GM19193 (cell line): Measurements from ENCODE around the gene NASP.

Experiments
- POLR2A ChIP-seq: IDR thresholded peaks from 4 replicates; pipeline ENCODE4 v1.6.1; 2011; ENCODE audit not compliant: insufficient read depth, insufficient read length; ENCODE audit errors: extremely low read depth

Gene NASP

DNA sequence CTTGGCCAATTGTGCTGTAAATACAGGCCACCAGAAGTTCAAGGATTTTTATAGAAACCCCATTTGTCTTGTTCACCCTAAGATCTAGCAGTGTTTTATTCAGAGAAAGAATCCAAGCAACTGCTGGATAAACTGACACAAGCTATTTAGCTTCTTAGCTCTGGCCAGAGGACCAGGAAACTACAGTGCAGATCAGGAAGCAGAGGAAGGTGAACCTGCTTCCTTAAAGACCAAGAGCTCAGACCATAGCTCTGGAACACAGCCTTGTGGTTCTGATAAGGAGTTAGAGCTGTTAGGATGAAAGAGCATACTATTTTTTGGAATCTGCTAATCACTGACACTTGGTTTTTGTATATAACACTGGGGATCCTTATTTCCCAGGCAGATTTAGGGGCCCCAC lies 45.2 kb downstream of the NASP start:
- TF ChIP-seq POLR2A = no peak

DNA sequence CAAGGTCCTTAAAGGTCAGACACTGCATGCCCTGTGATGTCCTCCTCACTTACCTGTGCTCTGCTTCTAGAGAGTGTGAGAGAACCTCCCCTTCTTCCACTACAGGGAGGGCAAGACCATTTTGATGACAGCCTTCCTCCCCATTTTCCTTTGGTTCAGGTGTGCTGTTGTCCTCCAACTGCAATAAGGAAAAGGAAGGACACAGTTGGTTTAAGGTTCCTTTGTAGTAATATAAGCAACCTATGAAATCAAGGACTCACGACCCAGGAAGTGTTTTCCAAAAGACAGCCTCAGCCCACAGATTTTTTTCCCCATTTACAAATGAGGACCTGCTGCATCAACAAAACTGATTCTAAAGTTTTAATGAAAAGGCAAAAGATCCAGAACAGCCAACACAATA lies 46.6 kb downstream of the NASP start:
- no peak for TF ChIP-seq POLR2A

DNA sequence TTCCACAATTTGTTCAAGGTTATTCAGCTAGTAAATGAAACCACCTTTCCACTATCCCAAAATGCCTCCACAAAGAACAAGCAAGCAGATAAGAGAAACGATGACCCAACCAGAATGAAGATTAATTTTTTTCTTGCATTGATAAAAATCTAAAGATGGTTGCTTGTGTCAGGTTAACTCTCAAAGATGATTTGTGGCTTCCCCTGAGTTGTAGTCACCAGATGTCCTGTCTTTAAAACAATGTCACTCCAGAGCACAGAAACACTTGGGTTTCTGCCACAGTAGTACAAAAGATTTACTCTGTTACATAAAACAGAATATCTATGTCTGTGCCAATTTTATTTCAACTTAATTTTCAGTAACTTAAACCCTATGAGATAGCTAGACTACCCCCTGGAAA lies 51.4 kb downstream of the NASP start:
- no peak for TF ChIP-seq POLR2A

DNA sequence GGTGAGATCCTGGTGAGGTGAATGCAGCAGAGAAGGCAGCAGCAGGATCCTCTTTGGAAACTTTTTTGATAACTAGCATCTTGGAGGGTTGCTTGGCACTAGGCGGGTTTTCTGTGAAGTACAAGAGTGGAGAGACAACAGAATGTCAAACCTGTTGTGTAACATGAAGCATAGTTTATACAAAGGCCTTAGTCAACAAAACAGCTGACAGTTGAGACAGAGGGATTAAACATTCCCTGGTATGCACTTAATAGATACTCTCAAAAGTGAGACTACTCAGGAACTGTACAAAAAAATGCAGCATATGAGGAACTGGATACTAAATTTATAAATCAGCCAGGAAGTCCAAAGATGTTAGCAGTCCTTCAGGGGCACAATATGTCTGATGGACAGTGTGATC lies 56.5 kb downstream of the NASP start:
- no peak for TF ChIP-seq POLR2A

DNA sequence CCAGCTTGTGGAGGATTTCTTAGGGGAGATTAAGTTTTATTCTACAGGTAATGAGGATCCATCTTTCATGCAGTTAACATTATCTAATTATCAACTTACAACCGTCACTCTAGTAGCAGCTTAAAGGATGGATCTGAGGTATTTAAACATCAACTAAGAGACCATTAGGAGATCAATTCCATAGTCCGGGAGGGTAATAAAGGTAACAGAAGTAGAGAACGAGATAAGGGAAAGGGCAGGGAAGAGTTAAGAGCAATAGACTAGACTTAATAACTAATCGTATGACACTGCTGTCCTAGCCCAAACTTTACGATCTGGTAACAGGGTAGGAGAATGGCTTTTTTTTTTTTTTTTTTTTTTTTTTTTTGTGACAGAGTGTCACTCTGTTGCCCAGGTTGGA lies 59.5 kb downstream of the NASP start:
- TF ChIP-seq POLR2A = no peak

DNA sequence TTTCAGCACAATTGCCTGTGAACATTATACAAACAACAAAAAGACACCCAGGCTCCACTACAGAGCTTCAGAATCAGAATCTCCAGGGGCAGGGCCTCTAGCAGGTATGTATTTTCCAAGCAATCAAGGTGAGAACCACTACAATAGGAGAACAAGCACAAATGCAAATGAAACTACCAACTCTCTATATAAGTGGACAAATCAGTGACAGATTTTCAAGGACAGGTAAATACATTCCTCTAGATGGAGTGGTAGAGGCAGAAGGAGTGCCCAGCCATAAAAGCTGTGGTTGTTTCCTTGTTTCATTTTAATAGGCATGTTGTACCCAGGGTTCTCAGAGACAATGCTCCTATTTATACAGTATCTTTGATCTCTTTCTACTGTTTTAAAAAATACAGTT lies 60.1 kb downstream of the NASP start:
- TF ChIP-seq POLR2A = no peak

DNA sequence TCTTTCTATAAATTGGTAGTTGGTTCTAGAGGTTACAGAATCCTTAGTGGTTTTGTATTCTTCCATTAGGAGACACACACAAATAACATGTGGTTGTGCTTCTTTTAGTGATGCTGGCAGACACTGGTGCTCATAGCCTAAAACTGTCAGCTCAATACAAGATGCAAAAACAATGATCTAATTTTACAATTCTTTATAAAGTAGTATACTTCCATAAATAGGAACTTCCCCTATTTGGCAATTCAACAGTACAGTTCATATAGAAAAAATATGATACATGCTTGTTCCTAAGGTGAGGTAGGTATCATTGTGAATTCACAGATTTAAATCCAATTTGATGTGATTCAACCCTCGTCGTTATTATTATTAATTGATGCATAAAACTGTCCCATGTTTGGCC lies 60.8 kb downstream of the NASP start:
- TF ChIP-seq POLR2A = no peak

DNA sequence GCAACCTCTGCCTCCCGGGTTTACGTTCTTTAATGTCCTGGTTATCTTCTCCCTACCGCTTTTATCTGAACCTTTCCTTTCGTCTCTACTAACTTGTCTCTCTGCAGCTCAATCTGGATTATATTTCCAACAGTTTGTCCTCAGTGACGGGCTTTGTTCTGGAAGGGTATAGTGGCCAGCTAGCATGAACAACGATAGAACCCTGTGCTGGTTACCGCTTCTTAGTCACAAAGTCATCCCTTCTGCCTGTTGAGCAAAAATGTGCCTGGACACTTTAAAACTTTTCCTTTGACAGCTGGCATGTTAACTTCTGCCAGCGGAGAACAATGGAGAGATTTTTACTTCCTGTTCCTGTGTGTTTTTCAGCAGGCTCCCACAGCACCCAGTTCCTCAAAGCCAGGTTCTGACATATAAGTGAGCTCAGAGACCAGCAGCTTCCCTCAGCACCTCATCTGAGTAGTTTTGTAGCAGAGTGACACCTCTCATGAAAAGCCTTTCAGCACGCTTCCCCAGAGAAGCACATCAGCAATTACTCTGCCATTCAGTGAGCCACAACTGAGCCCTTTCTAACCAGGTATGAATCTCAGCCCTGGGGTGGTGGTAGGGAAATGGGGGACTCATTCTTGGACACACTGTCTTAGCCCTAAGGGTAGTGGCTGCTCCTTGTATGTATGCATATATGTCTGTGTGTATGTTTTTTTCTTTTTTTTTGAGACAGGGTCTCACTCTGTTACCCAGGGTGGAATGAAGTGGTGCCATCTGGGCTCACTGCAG lies 63.6 kb downstream of the NASP start:
- TF ChIP-seq POLR2A = no peak

DNA sequence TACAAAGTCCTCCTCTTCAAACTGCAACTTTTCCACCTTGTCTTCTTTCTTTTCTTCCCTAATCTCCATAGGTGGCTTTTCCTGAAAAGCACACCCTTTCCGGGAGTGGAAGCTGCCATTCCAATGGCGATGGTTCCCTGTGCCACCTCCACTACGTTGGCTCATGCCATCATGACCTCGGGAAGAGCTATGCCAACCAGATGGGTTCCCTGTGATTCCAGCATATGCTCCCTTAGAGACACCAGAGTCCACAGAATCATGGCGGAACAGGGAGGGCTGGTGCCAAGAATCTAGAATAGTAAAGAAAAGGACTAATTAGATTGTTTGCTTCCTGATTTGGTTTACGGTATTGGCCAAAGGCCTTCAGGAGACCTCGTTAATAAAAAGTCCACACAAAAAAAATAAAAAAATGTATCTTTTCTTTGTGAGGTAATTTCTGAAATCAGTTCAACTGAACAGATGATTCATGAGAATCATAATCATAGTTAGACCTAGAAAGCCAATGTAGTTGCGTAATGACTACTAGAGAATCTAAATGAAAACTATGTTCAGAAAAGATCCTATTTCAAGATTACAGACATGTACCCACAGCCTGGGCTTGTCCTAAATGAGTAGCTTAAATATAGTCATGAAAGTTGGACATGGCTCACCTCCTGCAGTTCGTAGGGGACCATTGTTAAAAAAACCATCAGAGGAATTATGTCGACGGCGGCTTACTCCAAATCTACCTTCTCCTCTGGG lies 70.9 kb downstream of the NASP start:
- no peak for TF ChIP-seq POLR2A

DNA sequence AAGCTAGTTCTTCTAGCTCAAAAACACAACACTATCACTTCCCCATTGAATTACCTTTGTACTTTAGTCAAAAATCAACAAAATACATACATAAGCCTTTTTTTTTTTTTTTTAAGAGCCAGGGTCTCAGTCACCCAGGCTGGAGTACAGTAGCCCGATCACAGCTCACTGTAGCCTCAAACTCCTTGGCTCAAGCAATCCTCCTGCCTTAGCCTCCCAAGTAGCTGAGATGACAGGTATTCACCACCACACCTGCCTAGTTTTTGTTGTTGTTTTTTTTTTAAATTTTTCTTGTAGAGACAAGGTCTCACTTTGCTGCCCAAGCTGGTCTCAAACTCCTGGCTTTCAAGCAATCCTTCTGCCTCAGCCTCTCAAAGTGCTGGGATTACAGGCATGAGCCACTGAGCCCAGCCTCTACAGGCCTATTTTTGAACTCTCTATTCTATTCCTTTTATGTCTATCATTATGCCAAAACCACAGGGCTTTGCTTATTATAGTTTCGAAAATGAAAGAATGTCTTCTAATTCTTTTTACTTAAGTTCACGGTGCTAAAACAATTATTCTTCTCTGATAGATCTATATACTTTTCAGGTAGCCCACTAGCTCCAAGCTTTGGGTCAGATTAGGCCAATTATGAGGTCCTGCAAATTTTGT lies 72.9 kb downstream of the NASP start:
- TF ChIP-seq POLR2A = no peak

DNA sequence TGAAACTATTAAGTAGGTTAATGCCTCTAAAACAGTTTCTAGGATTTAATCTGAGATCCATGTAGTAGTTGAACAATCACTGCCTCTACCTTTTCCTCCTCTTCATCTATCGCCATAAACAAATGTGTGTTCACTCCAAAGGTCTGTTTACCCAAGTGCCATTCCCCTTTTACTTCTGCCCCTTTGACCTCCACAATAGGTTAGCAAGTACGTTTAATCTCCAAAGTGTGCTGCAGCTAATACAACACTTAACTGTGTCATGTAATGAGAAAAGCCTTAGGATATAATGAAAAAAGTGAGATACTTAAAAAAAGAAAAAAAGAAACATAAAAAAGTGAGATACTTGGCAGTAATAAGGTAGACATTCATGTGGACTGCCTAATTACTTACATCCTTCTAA lies 74.3 kb downstream of the NASP start:
- TF ChIP-seq POLR2A = no peak

DNA sequence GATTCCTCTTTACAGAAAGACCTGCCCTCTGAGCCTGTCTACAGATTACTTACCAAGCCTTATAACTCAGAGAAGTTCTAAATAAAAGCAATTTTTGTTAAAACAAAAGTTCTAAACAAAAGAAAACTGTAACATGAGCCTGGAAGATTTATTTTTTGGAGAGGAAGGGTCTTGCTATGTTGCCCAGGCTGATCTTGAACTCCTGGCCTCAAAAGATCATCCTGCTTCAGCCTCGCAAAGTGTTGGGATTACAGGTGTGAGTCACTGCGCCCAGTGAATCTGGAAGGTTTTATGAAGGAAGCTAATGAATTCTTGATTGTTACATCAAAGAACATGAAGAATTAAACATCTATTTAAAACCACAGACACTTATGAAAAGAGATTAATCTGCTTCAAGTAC lies 75.4 kb downstream of the NASP start:
- TF ChIP-seq POLR2A = no peak

DNA sequence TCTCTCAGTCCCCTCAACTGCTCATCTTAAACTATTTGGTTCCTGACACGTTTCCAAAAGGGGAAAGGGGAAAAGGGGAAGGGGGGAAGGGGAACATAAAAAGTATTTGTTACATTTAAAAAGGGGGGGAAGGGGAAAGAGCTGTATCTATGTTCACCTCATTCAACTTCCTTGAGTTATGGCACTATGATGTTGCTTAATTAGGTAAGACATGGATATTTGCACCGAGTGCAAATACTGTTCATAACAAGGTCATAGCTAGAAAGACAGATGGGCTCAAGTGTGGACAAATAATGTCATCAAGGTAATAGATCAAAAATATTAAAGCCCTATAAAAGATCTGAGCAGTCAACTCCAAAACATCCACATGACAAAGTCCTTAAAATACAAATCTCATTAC lies 76.5 kb downstream of the NASP start:
- TF ChIP-seq POLR2A = no peak

DNA sequence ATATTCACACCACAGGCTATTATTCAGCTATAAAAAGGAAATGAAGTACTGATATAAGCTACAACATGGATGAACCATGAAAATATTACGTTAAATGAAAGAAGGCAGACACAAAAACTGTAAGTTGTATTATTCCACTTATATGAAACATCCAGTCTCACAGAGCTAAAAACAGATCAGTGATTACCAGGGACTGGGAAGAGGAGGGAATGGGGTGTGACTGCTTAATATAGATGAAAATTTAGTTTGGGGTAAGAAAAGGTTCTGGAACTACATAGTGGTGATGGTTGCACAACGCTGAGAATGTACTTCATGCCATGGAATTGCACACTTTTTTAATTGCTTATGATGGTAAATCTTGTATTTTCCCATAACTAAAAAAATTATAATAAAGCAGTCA lies 83.0 kb downstream of the NASP start:
- TF ChIP-seq POLR2A = no peak

DNA sequence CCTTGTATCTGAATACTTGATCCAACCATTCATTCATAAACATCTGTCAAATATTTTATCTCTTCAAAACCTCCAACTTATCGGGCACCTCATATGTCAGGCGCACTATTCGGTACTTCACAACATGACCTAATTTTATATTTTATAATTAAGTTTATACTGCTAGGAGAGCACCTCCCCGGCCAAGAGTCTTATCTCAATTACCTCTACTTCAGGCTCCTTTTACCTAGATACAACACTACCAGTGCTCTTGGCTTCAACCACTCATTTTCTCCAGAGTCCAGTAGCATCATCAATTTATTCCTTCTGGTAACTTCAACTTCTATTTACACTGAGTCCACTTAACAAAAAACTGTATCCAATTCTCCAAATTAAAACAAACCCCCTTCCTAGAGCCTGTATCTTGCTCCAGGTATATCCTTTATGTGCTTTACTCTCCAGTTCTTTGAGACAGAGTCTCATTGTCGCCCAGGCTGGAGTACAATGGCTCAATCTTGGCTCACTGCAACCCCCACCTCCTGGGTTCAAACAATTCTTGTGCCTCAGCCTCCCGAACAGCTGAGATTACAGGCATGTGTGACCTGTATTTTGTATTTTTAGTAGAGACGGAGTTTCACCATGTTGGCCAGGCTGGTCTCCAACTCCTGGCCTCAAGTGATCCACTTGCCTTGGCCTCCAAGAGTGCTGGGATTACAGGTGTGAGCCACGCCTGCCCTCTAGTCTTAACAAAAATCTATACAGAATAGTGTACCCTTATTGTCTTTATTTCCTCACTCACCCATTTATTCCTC lies 83.7 kb downstream of the NASP start:
- no peak for TF ChIP-seq POLR2A
